K562 (cell line): ENCODE data around the gene CCL3. TPM values are rescaled to one million over a fixed set of nuclear protein-coding genes. Genes with fewer than 3 reads are reported as not detected.

Experiments used
- ATAC-seq: fragments of 200-7000 bp; cut with Tn5 transposase; 3 replicates; pipeline ENCODE4 v1.9.1; 2020; ENCODE audit warnings: moderate library complexity
- BruUV-seq: library from RNA; stranded (reverse); fragments of 400-500 nt; replicated peaks from 2 replicates; lab custom pipeline; 2021; lab: Mats Ljungman, UMichigan
- CTCF ChIA-PET: fragments of 300-600 bp; formaldehyde crosslinking; extraction: SDS; loops from one replicate; lab custom pipeline; 2021; ENCODE audit warnings: low intra/inter-chr PET ratio; lab: Yijun Ruan, JAX
- POLR2A ChIA-PET: fragments of 300-600, 350-650 bp; sonication (Branson Sonifier 250); formaldehyde crosslinking; extraction: SDS; loops from one replicate; lab custom pipeline; 2021; ENCODE audit warnings: antibody characterized with exemption, inconsistent platforms; lab: Yijun Ruan, JAX
- DNase-seq, 4 experiments: peaks; one replicate each; pipeline versions ENCODE4 v3.0.0 to v3.0.0-alpha.2; 2011 to 2018; ENCODE audit warnings: low spot score in 3 of 4, mixed read lengths in 3 of 4; ENCODE audit errors: extremely low read depth in 1 of 4
- FAIRE-seq: peaks from 2 replicates; lab custom pipeline; 2011; peaks lifted over from hg19 to GRCh38; lab: Jason Lieb, UNC
- H2AFZ ChIP-seq: 2 replicates; pipeline ENCODE4 v1.6.0; 2011; ENCODE audit warnings: low read depth, low read length, control low read depth, inconsistent platforms
- H3K27ac ChIP-seq: fragments of 200-600 bp; 3 replicates; pipeline ENCODE4 v1.8.0; 2011; ENCODE audit warnings: low read depth, mild to moderate bottlenecking, control low read depth, inconsistent platforms, low read length, moderate library complexity, mixed read lengths; ENCODE audit errors: extremely low read depth
- H3K27me3 ChIP-seq, 2 experiments: fragments of 300-600 bp in 1 of 2; 2 replicates in 1 of 2; 3 replicates in 1 of 2; pipeline versions ENCODE4 v1.6.0 to v1.8.0; 2011; ENCODE audit warnings: inconsistent platforms in 2 of 2, low read length in 2 of 2, mild to moderate bottlenecking in 1 of 2, mixed read lengths in 1 of 2, moderate library complexity in 1 of 2; ENCODE audit not compliant: control insufficient read depth in 2 of 2, insufficient read depth in 2 of 2
- H3K36me3 ChIP-seq: fragments of 300-600 bp; 3 replicates; pipeline ENCODE4 v1.8.0; 2011; ENCODE audit warnings: mild to moderate bottlenecking, low read length, inconsistent platforms; ENCODE audit not compliant: control insufficient read depth, insufficient read depth
- H3K4me1 ChIP-seq, 2 experiments: fragments of 200-600 bp in 1 of 2; replicated peaks in 1 of 2; 2 replicates in 1 of 2; 3 replicates in 1 of 2; pipeline versions ENCODE4 v1.5.1 to v1.8.0; 2011; ENCODE audit warnings: inconsistent platforms in 2 of 2, low read length in 2 of 2, mild to moderate bottlenecking in 1 of 2, mixed read lengths in 1 of 2, moderate library complexity in 1 of 2; ENCODE audit not compliant: control insufficient read depth in 2 of 2, insufficient read depth in 2 of 2
- H3K4me2 ChIP-seq: 2 replicates; pipeline ENCODE4 v1.6.1; 2011; ENCODE audit warnings: low read length, control low read depth, inconsistent platforms, mixed read lengths; ENCODE audit not compliant: insufficient read depth
- H3K4me3 ChIP-seq: fragments of 200-600 bp; sonication (generic), shearing (Covaris generic); 2 replicates; pipeline ENCODE4 v1.5.1; 2016; ENCODE audit warnings: control low read depth, inconsistent platforms
- H3K79me2 ChIP-seq: fragments of 200-600 bp; 3 replicates; pipeline ENCODE4 v1.8.0; 2011; ENCODE audit warnings: low read length, inconsistent platforms; ENCODE audit not compliant: control insufficient read depth, insufficient read depth
- H3K9ac ChIP-seq, 2 experiments: 2 replicates each; pipeline versions ENCODE4 v1.6.0 to v1.6.1; 2011; ENCODE audit warnings: low read depth in 2 of 2, low read length in 2 of 2, control low read depth in 1 of 2, inconsistent platforms in 1 of 2, mild to moderate bottlenecking in 1 of 2, mixed read lengths in 1 of 2; ENCODE audit not compliant: insufficient read depth in 1 of 2
- H3K9me1 ChIP-seq: one replicate; pipeline ENCODE4 v1.6.0; 2011; ENCODE audit warnings: inconsistent platforms, mild to moderate bottlenecking, low read length, moderate library complexity; ENCODE audit not compliant: control insufficient read depth, insufficient read depth
- H3K9me3 ChIP-seq: replicated peaks from 2 replicates; pipeline ENCODE4 v1.5.1; 2011; ENCODE audit warnings: low read depth, low read length, inconsistent platforms; ENCODE audit not compliant: control insufficient read depth, insufficient read depth
- H4K20me1 ChIP-seq: replicated peaks from 2 replicates; pipeline ENCODE4 v1.6.1; 2011; ENCODE audit warnings: low read length, inconsistent platforms, mixed read lengths; ENCODE audit not compliant: control insufficient read depth, insufficient read depth
- ARID3B ChIP-seq: fragments of 250-450 bp; sonication (Bioruptor Pico); IDR thresholded peaks from 2 replicates; pipeline ENCODE4 v1.4.0; 2020; ENCODE audit warnings: borderline replicate concordance
- ATF3 ChIP-seq, 2 experiments: fragments of 450-650 bp in 1 of 2; sonication (generic) in 1 of 2; formaldehyde crosslinking in 1 of 2; IDR thresholded peaks in 1 of 2; conservative IDR thresholded peaks in 1 of 2; 2 replicates each; pipeline versions ENCODE4 v1.6.1 to v1.8.1; 2016 to 2023; ENCODE audit warnings: mild to moderate bottlenecking in 2 of 2, moderate library complexity in 2 of 2, inconsistent platforms in 1 of 2, missing genetic modification reagents in 1 of 2
- CEBPB ChIP-seq: fragments of 450-650 bp; IDR thresholded peaks from 2 replicates; pipeline ENCODE4 v1.6.1; 2016; ENCODE audit warnings: missing genetic modification characterization, missing compliant biosample characterization
- HNRNPLL ChIP-seq: fragments of 200-400 bp; formaldehyde crosslinking; IDR thresholded peaks from 2 replicates; pipeline ENCODE4 v1.6.1; 2017; ENCODE audit warnings: low read length, low read depth, mild to moderate bottlenecking; ENCODE audit not compliant: poor library complexity, severe bottlenecking
- ILK ChIP-seq: fragments of 450-650 bp; IDR thresholded peaks from 2 replicates; pipeline ENCODE4 v1.6.1; 2016; ENCODE audit warnings: missing genetic modification characterization, low read depth, mild to moderate bottlenecking, missing compliant biosample characterization, moderate library complexity, borderline replicate concordance
- KDM5B ChIP-seq: fragments of 200-600 bp; sonication (generic); IDR thresholded peaks from 2 replicates; pipeline ENCODE4 v1.6.1; 2012; ENCODE audit warnings: low read depth, mild to moderate bottlenecking, moderate library complexity, low read length, control low read depth, inconsistent platforms; ENCODE audit not compliant: insufficient replicate concordance
- MNT ChIP-seq, 2 experiments: fragments of 450-650 bp; conservative IDR thresholded peaks; 2 replicates each; pipeline ENCODE4 v1.6.1; 2017; ENCODE audit warnings: mild to moderate bottlenecking in 2 of 2, moderate library complexity in 2 of 2
- MYBL2 ChIP-seq, 2 experiments: fragments of 450-650 bp in 1 of 2; sonication (generic) in 1 of 2; formaldehyde crosslinking in 1 of 2; IDR thresholded peaks; 2 replicates each; pipeline versions ENCODE4 v1.6.1 to v1.8.1; 2017 to 2022; ENCODE audit warnings: borderline replicate concordance in 1 of 2, inconsistent platforms in 1 of 2, low read depth in 1 of 2, mild to moderate bottlenecking in 1 of 2, missing genetic modification reagents in 1 of 2, moderate library complexity in 1 of 2
- SUPT5H ChIP-seq: fragments of 450-650 bp; IDR thresholded peaks from 2 replicates; pipeline ENCODE4 v1.6.1; 2016
- ZNF24 ChIP-seq: fragments of 450-650 bp; IDR thresholded peaks from 2 replicates; pipeline ENCODE4 v1.6.1; 2016
- whole genome bisulfite sequencing: fragments of 100-300 bp; shearing (Covaris generic); methylation state at CpG from one replicate; pipeline ENCODE4 v1.1.6; 2016; ENCODE audit warnings: low coverage, mixed read lengths; ENCODE audit not compliant: insufficient coverage; ENCODE audit errors: missing lambda C conversion rate; 5-methylcytosine and 5-hydroxymethylcytosine counted together
- in situ Hi-C: fragments of 300-500 bp; cut with MboI; formaldehyde crosslinking; loops from 4 replicates; pipeline ENCODE4 v1.15.0; 2018; ENCODE audit warnings: inconsistent platforms, mixed read lengths
- intact Hi-C: fragments of 100-400 bp; cut with micrococcal nuclease; formaldehyde crosslinking; loops from 2 replicates; pipeline ENCODE4 v1.14.2; 2022
- polyA plus RNA-seq, 8 experiments: library from polyadenylated mRNA; depleted of rRNA in 4 of 8; stranded (reverse) in 5 of 8; unstranded in 3 of 8; fragments of >200 nt; fragmentation: Nextera tagmentation in 2 of 8; fragmentation: Illumina TruSeq in 1 of 8; extraction: Ambion mirVana in 2 of 8; extraction: Trizol in 1 of 8; gene quantifications; 2 replicates each; pipeline versions ENCODE4 v1.2.1 to v1.2.3, GENCODE V29; 2011 to 2014; ENCODE audit warnings: inconsistent platforms in 1 of 8, missing spikeins in 1 of 8
- total RNA-seq, 7 experiments: library from RNA; depleted of rRNA in 6 of 7; stranded (reverse); fragments of >200 nt in 6 of 7; fragmentation: Illumina TruSeq in 2 of 7; extraction: Trizol in 2 of 7; gene quantifications; 2 replicates each; pipeline versions ENCODE4 v1.2.1 to v1.2.3, GENCODE V29; 2011 to 2021; ENCODE audit warnings: low replicate concordance in 1 of 7

Gene CCL3
- total and polyA plus RNA-seq, 9 of the 15 experiments (the other 6 are each of a cell fraction or from before 2014, with no cell fraction given), result 0.58 TPM; not detected in 8

GRCh38 chr17:36059406-36059805 is 30.5 kb downstream of the CCL3 start:
- Histone ChIP-seq H3K27ac (no peak overlapping the region), H3K9ac (no peak overlapping the region), H3K27me3 (peaks cover 0 to 4% of the 10 kb centered on the region in 2 experiments; a peak in 2 of 5 replicates), H2AFZ (no peak overlapping the region), H3K4me1 (no peaks in the 10 kb centered on the region), H3K9me1 (no peaks in the 10 kb centered on the region), H3K4me2 (no peak overlapping the region), H4K20me1 (no peaks in the 10 kb centered on the region), H3K79me2 (no peaks in the 10 kb centered on the region), H3K9me3 (no peaks in the 10 kb centered on the region), H3K4me3 (no peak overlapping the region), H3K36me3 (no peaks in the 10 kb centered on the region)
- intact Hi-C loops, result no loop called here
- FAIRE-seq (no peak), DNase-seq (no peak), ATAC-seq (no peak)
- no TSS peak for BruUV-seq
- ChIA-PET CTCF (no interaction called here), POLR2A (interaction anchor here (0.6 kb wide), 1 partner anchor 54 kb away, joined by 3 read pairs; no protein-coding TSS in a partner anchor)
- in situ Hi-C loops, result no loop called here
- WGBS, result 3% methylated on average over 7 of the region's 7 CpGs
- TF ChIP-seq ZNF24 (no peak), CEBPB (0 out of 2 replicates have a peak, but pooled peaks have one; percentile 15)

GRCh38 chr17:36057911-36058310 is 32.0 kb downstream of the CCL3 start:
- no peaks in the 10 kb centered on the region for H3K36me3 ChIP-seq
- POLR2A ChIA-PET, result interaction anchor here (0.6 to 1.3 kb wide), 3 partner anchors 9 to 759 kb away, joined by 3 read pairs; no protein-coding TSS in a partner anchor
- H3K4me1 ChIP-seq, result no peaks in the 10 kb centered on the region
- H3K9me3 ChIP-seq, result no peaks in the 10 kb centered on the region
- H3K4me3 ChIP-seq, result no peak overlapping the region
- H3K9ac ChIP-seq, result no peak overlapping the region
- no peak for DNase-seq
- FAIRE-seq, result no peak
- no peaks in the 10 kb centered on the region; a peak in 1 of 5 replicates for H3K27me3 ChIP-seq
- no TSS peak for BruUV-seq
- H3K79me2 ChIP-seq, result no peaks in the 10 kb centered on the region
- intact Hi-C loops, result no loop called here
- no peak for ATAC-seq
- no peak overlapping the region for H3K4me2 ChIP-seq
- H4K20me1 ChIP-seq, result no peaks in the 10 kb centered on the region
- H2AFZ ChIP-seq, result no peak overlapping the region
- in situ Hi-C loops, result no loop called here
- H3K9me1 ChIP-seq, result no peaks in the 10 kb centered on the region
- H3K27ac ChIP-seq, result no peak overlapping the region
- CTCF ChIA-PET, result interaction anchor here (0.7 kb wide), 1 partner anchor 39 kb away, joined by 3 read pairs; no protein-coding TSS in a partner anchor
- TF ChIP-seq ATF3 (IDR thresholded peaks at IDR 0.05), result no peak
- no peak for TF ChIP-seq ATF3 (CRISPR knock-in tag; conservative IDR thresholded peaks at IDR 0.05)
- TF ChIP-seq KDM5B, result no peak
- TF ChIP-seq ARID3B (CRISPR knock-in tag), result no peak
- TF ChIP-seq MNT (conservative IDR thresholded peaks at IDR 0.05), result no peak
- no peak for TF ChIP-seq SUPT5H
- TF ChIP-seq HNRNPLL, result no peak
- TF ChIP-seq ILK (tag), result no peak
- TF ChIP-seq MYBL2 (IDR thresholded peaks at IDR 0.05; ENCODE audit: low read depth), result no peak
- no peak for TF ChIP-seq MYBL2 (CRISPR knock-in tag; IDR thresholded peaks at IDR 0.05; ENCODE audit: borderline replicate concordance)
